Measurements from ENCODE around the gene CPTP.

Gene CPTP

GRCh38 chr1:1292442-1292779, 32.2 kb upstream of the CPTP start:
- no peak for DNase-seq (ENCODE audit: low read depth, low spot score)

- DNase-seq (ENCODE audit: low read depth, low spot score): no peak
Observed at GRCh38 chr1:1292851-1293250, 31.8 kb upstream of the CPTP start.

GRCh38 chr1:1293263-1294249, 31.0 kb upstream of the CPTP start:
- no peak for DNase-seq (ENCODE audit: low read depth, low spot score)

- DNase-seq (ENCODE audit: low read depth, low spot score): no peak
Observed at GRCh38 chr1:1294250-1294890, 30.2 kb upstream of the CPTP start.

- DNase-seq (ENCODE audit: low read depth, low spot score): no peak
Observed at GRCh38 chr1:1295154-1295923, 29.3 kb upstream of the CPTP start.

GRCh38 chr1:1296070-1297061, 28.2 kb upstream of the CPTP start:
- no peak for DNase-seq (ENCODE audit: low read depth, low spot score)

GRCh38 chr1:1297802-1298424, 26.7 kb upstream of the CPTP start:
- DNase-seq (ENCODE audit: low read depth, low spot score): no peak

- no peak for DNase-seq (ENCODE audit: low read depth, low spot score)
Observed at GRCh38 chr1:1298861-1299685, 25.5 kb upstream of the CPTP start.

- DNase-seq (ENCODE audit: low read depth, low spot score): no peak
Observed at GRCh38 chr1:1299686-1300351, 24.8 kb upstream of the CPTP start.

- no peak for DNase-seq (ENCODE audit: low read depth, low spot score)
Observed at GRCh38 chr1:1300352-1300739, 24.3 kb upstream of the CPTP start.

- no peak for DNase-seq (ENCODE audit: low read depth, low spot score)
Observed at GRCh38 chr1:1302006-1302430, 22.6 kb upstream of the CPTP start.

- DNase-seq (ENCODE audit: low read depth, low spot score): no peak
Observed at GRCh38 chr1:1302951-1303509, 21.6 kb upstream of the CPTP start.

GRCh38 chr1:1303736-1304135, 20.9 kb upstream of the CPTP start:
- no peak for DNase-seq (ENCODE audit: low read depth, low spot score)

- DNase-seq (ENCODE audit: low read depth, low spot score): peak; percentile 35
Observed at GRCh38 chr1:1304331-1305299, 20.0 kb upstream of the CPTP start.

- no peak for DNase-seq (ENCODE audit: low read depth, low spot score)
Observed at GRCh38 chr1:1305300-1306069, 19.1 kb upstream of the CPTP start.

GRCh38 chr1:1306070-1306660, 18.4 kb upstream of the CPTP start:
- DNase-seq (ENCODE audit: low read depth, low spot score): no peak

Data from smooth muscle cell of the brain vasculature (primary cell).